WI38 (cell line): ENCODE measurements around the gene PRR19.

Experiments used
- H3K4me3 ChIP-seq: 2 replicates; pipeline ENCODE4 v1.5.1; 2011; ENCODE audit warnings: low read depth, mild to moderate bottlenecking, control low read depth, low read length
- TF ChIP-seq, protein P1 (sequence below): IDR thresholded peaks from 2 replicates; pipeline ENCODE4 v1.5.1; 2012; ENCODE audit warnings: low read depth, mild to moderate bottlenecking, control low read depth, low read length

PRR19 gene

DNA sequence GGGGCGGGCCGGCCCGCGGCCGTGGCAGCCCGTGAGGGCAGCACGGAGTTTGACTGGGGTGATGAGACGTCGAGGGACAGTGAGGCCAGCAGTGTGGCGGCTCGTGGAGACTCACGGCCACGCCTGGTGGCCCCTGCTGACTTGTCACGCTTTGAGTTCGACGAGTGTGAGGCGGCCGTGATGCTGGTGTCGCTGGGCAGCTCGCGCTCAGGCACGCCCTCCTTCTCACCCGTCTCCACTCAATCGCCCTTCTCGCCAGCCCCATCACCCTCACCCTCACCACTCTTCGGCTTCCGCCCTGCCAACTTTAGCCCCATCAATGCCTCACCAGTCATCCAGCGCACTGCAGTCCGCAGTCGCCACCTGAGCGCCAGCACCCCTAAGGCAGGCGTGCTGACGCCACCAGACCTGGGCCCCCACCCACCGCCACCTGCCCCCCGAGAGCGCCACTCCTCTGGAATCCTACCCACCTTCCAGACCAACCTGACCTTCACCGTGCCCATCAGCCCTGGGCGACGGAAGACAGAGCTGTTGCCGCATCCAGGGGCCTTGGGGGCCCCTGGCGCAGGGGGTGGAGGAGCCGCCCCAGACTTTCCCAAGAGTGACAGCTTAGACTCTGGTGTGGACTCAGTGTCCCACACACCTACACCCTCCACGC, 28.4 kb upstream of the PRR19 start:
- no peak overlapping the region for H3K4me3 ChIP-seq
- TF ChIP-seq, protein P1, sequence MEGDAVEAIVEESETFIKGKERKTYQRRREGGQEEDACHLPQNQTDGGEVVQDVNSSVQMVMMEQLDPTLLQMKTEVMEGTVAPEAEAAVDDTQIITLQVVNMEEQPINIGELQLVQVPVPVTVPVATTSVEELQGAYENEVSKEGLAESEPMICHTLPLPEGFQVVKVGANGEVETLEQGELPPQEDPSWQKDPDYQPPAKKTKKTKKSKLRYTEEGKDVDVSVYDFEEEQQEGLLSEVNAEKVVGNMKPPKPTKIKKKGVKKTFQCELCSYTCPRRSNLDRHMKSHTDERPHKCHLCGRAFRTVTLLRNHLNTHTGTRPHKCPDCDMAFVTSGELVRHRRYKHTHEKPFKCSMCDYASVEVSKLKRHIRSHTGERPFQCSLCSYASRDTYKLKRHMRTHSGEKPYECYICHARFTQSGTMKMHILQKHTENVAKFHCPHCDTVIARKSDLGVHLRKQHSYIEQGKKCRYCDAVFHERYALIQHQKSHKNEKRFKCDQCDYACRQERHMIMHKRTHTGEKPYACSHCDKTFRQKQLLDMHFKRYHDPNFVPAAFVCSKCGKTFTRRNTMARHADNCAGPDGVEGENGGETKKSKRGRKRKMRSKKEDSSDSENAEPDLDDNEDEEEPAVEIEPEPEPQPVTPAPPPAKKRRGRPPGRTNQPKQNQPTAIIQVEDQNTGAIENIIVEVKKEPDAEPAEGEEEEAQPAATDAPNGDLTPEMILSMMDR: no peak

DNA sequence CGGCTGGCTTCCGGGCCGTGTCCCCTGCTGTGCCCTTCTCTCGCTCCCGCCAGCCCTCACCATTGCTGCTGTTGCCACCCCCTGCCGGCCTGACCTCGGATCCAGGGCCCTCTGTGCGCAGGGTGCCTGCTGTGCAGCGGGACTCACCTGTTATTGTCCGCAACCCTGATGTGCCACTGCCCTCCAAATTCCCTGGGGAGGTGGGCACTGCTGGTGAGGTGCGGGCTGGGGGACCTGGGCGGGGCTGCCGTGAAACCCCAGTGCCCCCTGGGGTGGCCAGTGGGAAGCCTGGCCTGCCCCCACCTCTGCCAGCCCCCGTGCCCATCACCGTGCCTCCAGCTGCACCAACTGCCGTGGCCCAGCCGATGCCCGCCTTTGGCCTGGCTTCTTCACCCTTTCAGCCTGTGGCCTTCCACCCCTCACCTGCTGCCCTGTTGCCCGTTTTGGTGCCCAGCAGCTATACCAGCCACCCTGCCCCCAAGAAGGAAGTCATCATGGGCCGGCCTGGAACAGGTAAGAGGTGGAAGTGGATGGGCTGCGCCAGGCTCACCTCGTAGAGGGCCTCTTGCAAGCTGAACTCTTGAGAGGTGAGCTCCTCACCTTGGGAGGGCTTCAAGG, 27.8 kb upstream of the PRR19 start:
- TF ChIP-seq, protein P1: no peak
- no peak overlapping the region for H3K4me3 ChIP-seq

DNA sequence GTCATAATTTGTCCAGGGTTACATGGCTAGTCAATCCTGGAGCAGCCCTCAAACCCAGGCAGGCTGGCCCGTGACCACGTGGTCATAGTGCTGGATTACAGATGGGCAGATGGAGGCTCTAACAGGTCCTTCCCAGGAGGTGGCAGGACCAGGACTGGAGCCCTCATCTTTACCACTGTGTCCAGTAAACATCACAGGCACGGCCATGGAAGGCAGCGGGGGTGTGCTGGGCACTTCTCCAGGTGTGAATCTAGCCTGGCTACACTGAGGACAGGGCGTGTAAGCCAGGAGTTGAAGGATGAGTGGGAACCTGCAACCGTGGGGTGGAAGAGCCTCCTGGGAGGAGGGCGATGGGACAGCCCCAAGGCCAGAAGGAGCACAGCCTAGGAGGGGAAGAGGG, 26.8 kb upstream of the PRR19 start:
- no peak overlapping the region for H3K4me3 ChIP-seq
- TF ChIP-seq, protein P1: no peak

DNA sequence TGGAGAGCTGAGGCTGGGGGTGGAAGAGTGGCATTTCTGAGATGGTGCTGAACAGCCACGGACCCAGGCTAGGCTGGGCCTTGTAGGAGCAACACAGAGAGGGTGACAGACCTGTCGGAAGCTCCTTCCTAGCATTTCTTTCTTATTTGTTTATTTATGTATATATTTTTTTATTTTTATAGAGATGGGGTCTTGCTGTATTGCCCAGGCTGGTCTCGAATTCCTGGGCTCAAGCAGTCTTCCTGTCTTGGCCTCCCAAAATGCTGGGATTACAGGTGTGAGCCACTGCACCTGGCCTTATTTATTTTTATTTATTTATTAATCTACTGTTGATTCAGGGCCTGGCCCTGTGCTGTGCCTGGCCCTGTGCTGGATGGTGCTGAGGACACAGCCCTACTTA, 26.4 kb upstream of the PRR19 start:
- H3K4me3 ChIP-seq: no peak overlapping the region
- TF ChIP-seq, protein P1: no peak

DNA sequence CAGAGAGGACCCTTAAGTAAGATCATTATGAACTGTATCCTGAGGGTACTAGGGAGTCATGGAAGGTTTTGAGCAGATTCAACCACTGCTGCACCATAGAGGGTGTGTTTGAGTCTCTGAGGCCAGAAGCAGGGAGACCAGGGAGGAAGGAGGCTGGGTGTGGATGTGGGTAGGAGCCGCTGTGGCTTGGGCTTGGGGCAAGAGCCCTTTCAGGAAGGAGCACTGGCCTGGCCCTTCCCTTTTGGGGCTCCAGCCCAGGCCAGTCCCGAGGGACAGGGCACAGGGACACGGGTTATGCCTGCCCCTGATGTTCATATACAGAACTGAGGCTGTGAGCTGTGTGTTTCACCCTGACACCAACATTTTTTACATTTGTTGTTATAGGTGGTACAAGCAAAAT, 25.6 kb upstream of the PRR19 start:
- H3K4me3 ChIP-seq: no peak overlapping the region
- TF ChIP-seq, protein P1: no peak

DNA sequence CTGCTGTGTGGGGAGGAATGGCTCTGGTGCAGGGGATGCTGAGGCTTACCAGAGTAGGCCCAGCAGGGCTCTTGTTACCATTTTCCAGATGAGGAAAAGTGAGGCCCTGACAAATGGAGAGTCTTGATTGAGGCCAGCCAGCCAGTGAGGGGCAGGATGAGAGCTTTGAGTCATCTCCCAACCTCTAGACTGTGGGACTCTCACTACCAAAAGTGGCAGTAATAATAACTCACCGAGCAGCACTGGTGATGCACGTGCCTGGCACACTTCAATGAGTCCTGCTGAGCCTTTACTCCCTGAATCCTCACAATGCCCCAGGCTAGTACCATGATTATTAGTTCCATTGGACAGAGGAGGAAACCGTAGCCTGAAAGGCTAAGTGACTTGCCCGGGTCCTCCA, 25.1 kb upstream of the PRR19 start:
- no peak overlapping the region for H3K4me3 ChIP-seq
- TF ChIP-seq, protein P1: no peak

DNA sequence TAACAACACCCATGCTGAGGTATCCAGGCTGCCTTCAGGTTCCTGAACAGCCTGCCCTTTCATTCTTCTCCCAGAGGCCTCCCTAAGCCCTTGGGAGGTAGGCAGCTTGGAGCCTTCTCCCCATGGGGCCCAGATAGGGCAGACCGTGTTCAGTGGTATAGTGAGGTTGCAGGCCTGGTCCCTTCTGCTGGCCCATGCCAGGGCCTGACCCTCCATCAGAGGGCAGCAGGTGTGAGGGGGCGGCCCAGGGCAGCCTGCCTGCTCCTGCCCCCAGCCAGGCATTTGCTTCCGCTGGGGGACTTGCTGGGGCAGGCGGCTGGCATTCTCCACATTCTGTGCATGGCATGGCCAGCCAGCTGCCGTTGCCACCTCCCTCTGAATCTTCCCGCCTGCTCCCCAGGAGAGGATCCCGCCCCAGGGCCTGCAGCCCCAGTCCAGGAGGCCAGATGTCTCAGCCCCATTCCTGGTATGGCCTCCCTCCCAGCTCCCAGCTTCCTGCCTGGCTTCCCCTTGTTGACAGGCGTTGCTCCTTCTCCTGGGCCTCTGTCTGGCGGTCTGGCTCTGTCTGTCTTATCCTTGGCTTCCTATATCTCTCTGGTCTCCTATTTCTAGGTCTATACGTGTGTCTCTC, 24.0 kb upstream of the PRR19 start:
- TF ChIP-seq, protein P1: no peak
- H3K4me3 ChIP-seq: no peak overlapping the region
